Small intestine (tissue), 7 donors: ENCODE data around the gene TRIM29. TPM values are rescaled to one million over a fixed set of nuclear protein-coding genes. Genes with fewer than 3 reads are reported as not detected.
"Not testable (repeated sequence)": the region's sequence is repeated elsewhere in the genome, so short reads cannot be mapped to it uniquely, and the experiment has no call there.

Experiments used
- DNase-seq, 2 donors: peaks; one replicate each; pipeline versions ENCODE4 v3.0.0 to v3.0.0-alpha.2; 2013
- FAIRE-seq: peaks from 2 replicates; lab custom pipeline; 2012; peaks lifted over from hg19 to GRCh38; lab: Jason Lieb, UNC
- H3K27ac ChIP-seq, 3 donors: one replicate each; pipeline ENCODE4 v1.5.1; 2013; ENCODE audit warnings: low read length in 2 of 3, mild to moderate bottlenecking in 2 of 3, control low read depth in 1 of 3, inconsistent platforms in 1 of 3, low read depth in 1 of 3, moderate library complexity in 1 of 3
- H3K27me3 ChIP-seq, 3 donors: one replicate each; pipeline ENCODE4 v1.6.1; 2013; ENCODE audit warnings: low read length in 3 of 3, inconsistent platforms in 1 of 3; ENCODE audit not compliant: control insufficient read depth in 3 of 3, insufficient read depth in 3 of 3
- H3K36me3 ChIP-seq, 3 donors: one replicate each; pipeline ENCODE4 v1.6.1; 2013; ENCODE audit warnings: low read length in 3 of 3, inconsistent platforms in 1 of 3, low read depth in 1 of 3, mild to moderate bottlenecking in 1 of 3, moderate library complexity in 1 of 3; ENCODE audit not compliant: control insufficient read depth in 3 of 3, insufficient read depth in 2 of 3
- H3K4me1 ChIP-seq, 3 donors: one replicate each; pipeline ENCODE4 v1.6.1; 2013; ENCODE audit warnings: low read length in 2 of 3, inconsistent platforms in 1 of 3, low read depth in 1 of 3, mild to moderate bottlenecking in 1 of 3, moderate library complexity in 1 of 3; ENCODE audit not compliant: control insufficient read depth in 3 of 3, insufficient read depth in 2 of 3
- H3K4me3 ChIP-seq, 3 donors: one replicate each; pipeline ENCODE4 v1.5.1; 2013; ENCODE audit warnings: low read length in 3 of 3, control low read depth in 1 of 3, inconsistent platforms in 1 of 3, low read depth in 1 of 3, mild to moderate bottlenecking in 1 of 3, moderate library complexity in 1 of 3
- H3K9me3 ChIP-seq, 2 donors: one replicate each; pipeline ENCODE4 v1.6.1; 2013; ENCODE audit warnings: low read depth in 1 of 2, low read length in 1 of 2; ENCODE audit not compliant: control insufficient read depth in 2 of 2, insufficient read depth in 1 of 2
- WGBS, 3 donors: extraction: QIAGEN DNeasy Blood & Tissue Kit; methylation state at CpG; one replicate each; pipeline ENCODE4 v1.1.7; 2013; 5-methylcytosine and 5-hydroxymethylcytosine counted together
- polyA plus RNA-seq, 4 donors: library from polyadenylated mRNA; stranded (reverse) in 3 of 4; unstranded in 1 of 4; fragments of 200-250 nt in 3 of 4; fragments of 120-200 nt in 1 of 4; gene quantifications; one replicate each; pipeline versions ENCODE4 v1.2.1 to v1.2.3, GENCODE V29; 2013
- donor health status: healthy with polysubstance abuse.
- donor health status: control.
- donor health status: control.
- donor health status: Bipolar disorder and iron deficiency.
- donor health status: healthy.

The TRIM29 gene
- polyA plus RNA-seq, 4 donors, result 1.1 to 10.3 (median 1.9) TPM

- Histone ChIP-seq H3K27ac (no peak overlapping the region), H3K36me3 (no peaks in the 10 kb centered on the region), H3K9me3 (no peaks in the 10 kb centered on the region), H3K4me3 (no peak overlapping the region), H3K4me1 (no peaks in the 10 kb centered on the region), H3K27me3 (peaks cover 0 to 34% (median 0%) of the 10 kb centered on the region in 3 donors)
- 72 to 86% (median 75%) methylated on average over 16 to 17 of the region's 17 CpGs for WGBS, 3 donors
- FAIRE-seq, result no peak
- DNase-seq, result no peak
Observed at GRCh38 chr11:120147094-120147949, 9.4 kb upstream of the TRIM29 start.

- FAIRE-seq (no peak), DNase-seq (no peak)
- no peaks in the 10 kb centered on the region for H3K36me3 ChIP-seq
- H3K27ac ChIP-seq, result no peak overlapping the region
- H3K4me1 ChIP-seq, result no peaks in the 10 kb centered on the region
- H3K9me3 ChIP-seq, result no peaks in the 10 kb centered on the region
- WGBS, 3 donors, result 73 to 78% (median 76%) methylated on average over 14 of the region's 14 CpGs
- H3K4me3 ChIP-seq, result no peak overlapping the region
- H3K27me3 ChIP-seq, result peaks cover 0 to 34% (median 0%) of the 10 kb centered on the region in 3 donors
Observed at GRCh38 chr11:120146413-120147093, 8.6 kb upstream of the TRIM29 start.

- WGBS, 3 donors, result 72 to 77% (median 74%) methylated on average over 8 of the region's 8 CpGs
- no peak for DNase-seq
- FAIRE-seq, result no peak
- Histone ChIP-seq H3K36me3 (no peaks in the 10 kb centered on the region), H3K27me3 (peaks cover 0 to 37% (median 0%) of the 10 kb centered on the region in 3 donors), H3K4me1 (no peaks in the 10 kb centered on the region), H3K27ac (no peak overlapping the region), H3K4me3 (no peak overlapping the region), H3K9me3 (no peaks in the 10 kb centered on the region)
Observed at GRCh38 chr11:120144501-120144900, 6.6 kb upstream of the TRIM29 start.

- H3K27ac ChIP-seq, DNase-seq, H3K4me3 ChIP-seq, FAIRE-seq, H3K36me3 ChIP-seq, H3K9me3 ChIP-seq, H3K4me1 ChIP-seq: not testable (repeated sequence)
- peaks cover 0 to 37% (median 0%) of the 10 kb centered on the region in 3 donors for H3K27me3 ChIP-seq
- WGBS, 3 donors, result 50 to 68% (median 64%) methylated on average over 11 of the region's 11 CpGs
Observed at GRCh38 chr11:120143472-120143871, 5.6 kb upstream of the TRIM29 start.

- H3K27ac ChIP-seq, result no peak overlapping the region
- H3K9me3 ChIP-seq, result no peaks in the 10 kb centered on the region
- peaks cover 0 to 29% (median 0%) of the 10 kb centered on the region in 3 donors for H3K27me3 ChIP-seq
- peaks cover 0 to 2% (median 0%) of the 10 kb centered on the region in 3 donors for H3K4me1 ChIP-seq
- DNase-seq (no peak), FAIRE-seq (no peak)
- 84 to 91% (median 91%) methylated on average over 9 of the region's 9 CpGs for WGBS, 3 donors
- H3K36me3 ChIP-seq, result no peaks in the 10 kb centered on the region
- H3K4me3 ChIP-seq, result no peak overlapping the region
Observed at GRCh38 chr11:120142441-120143100, 4.7 kb upstream of the TRIM29 start.

GRCh38 chr11:120141768-120142423 lies 4.0 kb upstream of the TRIM29 start:
- Histone ChIP-seq H3K36me3 (no peaks in the 10 kb centered on the region), H3K4me3 (no peak overlapping the region), H3K27ac (no peak overlapping the region), H3K9me3 (no peaks in the 10 kb centered on the region), H3K4me1 (peaks cover 0 to 2% (median 0%) of the 10 kb centered on the region in 3 donors), H3K27me3 (peaks cover 0 to 23% (median 0%) of the 10 kb centered on the region in 3 donors)
- DNase-seq (no peak), FAIRE-seq (no peak)
- WGBS, 3 donors, result 57 to 60% (median 59%) methylated on average over 5 of the region's 5 CpGs

GRCh38 chr11:120141113-120141767 lies 3.3 kb upstream of the TRIM29 start:
- FAIRE-seq, result no peak
- H3K4me1 ChIP-seq, result peaks cover 0 to 2% (median 0%) of the 10 kb centered on the region in 3 donors
- H3K9me3 ChIP-seq, result no peaks in the 10 kb centered on the region
- H3K4me3 ChIP-seq, result no peak overlapping the region
- WGBS, 3 donors, result 67 to 80% (median 76%) methylated on average over 4 to 5 of the region's 5 CpGs
- no peak for DNase-seq
- H3K27ac ChIP-seq, result no peak overlapping the region
- H3K36me3 ChIP-seq, result no peaks in the 10 kb centered on the region
- H3K27me3 ChIP-seq, result peaks cover 0 to 19% (median 0%) of the 10 kb centered on the region in 3 donors
